PC-3 (cell line): ENCODE data around the gene SPARCL1. TPM values are rescaled to one million over a fixed set of nuclear protein-coding genes. Genes with fewer than 3 reads are reported as not detected.
"Not testable (repeated sequence)": the region's sequence is repeated elsewhere in the genome, so short reads cannot be mapped to it uniquely, and the experiment has no call there.

Experiments used
- ATAC-seq: fragments of 200-7000 bp; cut with Tn5 transposase; 2 replicates; pipeline ENCODE4 v1.9.1; 2020; ENCODE audit warnings: mild to moderate bottlenecking, moderate library complexity
- BruUV-seq: library from RNA; stranded (reverse); fragments of 400-500 nt; replicated peaks from 2 replicates; lab custom pipeline; 2021; lab: Mats Ljungman, UMichigan
- CTCF ChIA-PET: fragments of 300-600 bp; sonication (Branson Sonifier 250); formaldehyde crosslinking; loops from one replicate; lab custom pipeline; 2022; ENCODE audit warnings: antibody characterized with exemption; lab: Charles Lee
- POLR2A ChIA-PET: fragments of 300-600 bp; sonication (Branson Sonifier 250); formaldehyde crosslinking; loops from one replicate; lab custom pipeline; 2022; ENCODE audit warnings: antibody characterized with exemption; ENCODE audit not compliant: unreplicated experiment; lab: Charles Lee
- DNase-seq: peaks from one replicate; pipeline ENCODE4 v3.0.0-alpha.2; 2015
- H2AFZ ChIP-seq: fragments of 300-600 bp; sonication (generic); 2 replicates; pipeline ENCODE4 v1.6.0; 2016; ENCODE audit warnings: antibody characterized with exemption, low read length
- H3F3A ChIP-seq: fragments of 300-600 bp; sonication (generic); one replicate; pipeline ENCODE4 v1.6.0; 2017; ENCODE audit warnings: antibody characterized with exemption, low read length, control low read depth, mild to moderate bottlenecking; ENCODE audit not compliant: unreplicated experiment
- H3K27ac ChIP-seq: fragments of 300-600 bp; sonication (generic); 2 replicates; pipeline ENCODE4 v1.5.1; 2016; ENCODE audit warnings: mild to moderate bottlenecking, low read length
- H3K27me3 ChIP-seq: fragments of 300-600 bp; sonication (generic); 2 replicates; pipeline ENCODE4 v1.6.1; 2016; ENCODE audit warnings: low read length, mixed read lengths
- H3K36me3 ChIP-seq: fragments of 300-600 bp; sonication (generic); 2 replicates; pipeline ENCODE4 v1.6.1; 2016; ENCODE audit warnings: low read depth, mixed run types, low read length, mixed read lengths
- H3K4me1 ChIP-seq: fragments of 300-600 bp; sonication (generic); 2 replicates; pipeline ENCODE4 v1.5.1; 2016; ENCODE audit warnings: low read length; ENCODE audit not compliant: insufficient read depth
- H3K4me2 ChIP-seq: fragments of 300-600 bp; sonication (generic); 2 replicates; pipeline ENCODE4 v1.6.0; 2016; ENCODE audit warnings: low read length
- H3K4me3 ChIP-seq: fragments of 300-600 bp; sonication (generic); 2 replicates; pipeline ENCODE4 v1.5.1; 2016; ENCODE audit warnings: mild to moderate bottlenecking, low read length, mixed read lengths
- H3K79me2 ChIP-seq: fragments of 300-600 bp; sonication (generic); 2 replicates; pipeline ENCODE4 v1.6.1; 2017; ENCODE audit warnings: low read length, mixed read lengths
- H3K9ac ChIP-seq: fragments of 300-600 bp; sonication (generic); 2 replicates; pipeline ENCODE4 v1.6.0; 2016; ENCODE audit warnings: mild to moderate bottlenecking, low read length
- H3K9me2 ChIP-seq: fragments of 300-600 bp; sonication (generic); replicated peaks from 2 replicates; pipeline ENCODE4 v1.6.1; 2016; ENCODE audit warnings: mixed run types, low read length, mixed read lengths
- H3K9me3 ChIP-seq: fragments of 300-600 bp; sonication (generic); 2 replicates; pipeline ENCODE4 v1.6.1; 2016; ENCODE audit warnings: low read length, mixed read lengths
- H4K20me1 ChIP-seq: fragments of 300-600 bp; sonication (generic); 2 replicates; pipeline ENCODE4 v1.6.1; 2016; ENCODE audit warnings: low read length, mixed read lengths
- CTCF ChIP-seq: fragments of 300-600 bp; sonication (generic); conservative IDR thresholded peaks from 2 replicates; pipeline ENCODE4 v1.5.1; 2017; ENCODE audit warnings: antibody characterized with exemption, low read depth, mild to moderate bottlenecking, low read length
- EZH2 ChIP-seq: fragments of 300-600 bp; sonication (generic); IDR thresholded peaks from one replicate; pipeline ENCODE4 v1.6.1; 2017; ENCODE audit warnings: antibody characterized with exemption, mild to moderate bottlenecking, low read length; ENCODE audit not compliant: unreplicated experiment
- EZH2phosphoT487 ChIP-seq: fragments of 300-600 bp; sonication (generic); IDR thresholded peaks from 2 replicates; pipeline ENCODE4 v1.6.1; 2018; ENCODE audit warnings: mild to moderate bottlenecking, antibody characterized with exemption, low read length, borderline replicate concordance
- intact Hi-C: fragments of 100-400 bp; cut with micrococcal nuclease; formaldehyde crosslinking; loops from 2 replicates; pipeline ENCODE4 v1.9.0; 2023
- total RNA-seq: library from RNA; depleted of rRNA; stranded (reverse); fragments of >200 nt; gene quantifications from 2 replicates; pipeline ENCODE4 v1.2.3, GENCODE V29; 2014

Gene SPARCL1
- total RNA-seq, 1 experiment from 2014 or later = not detected

DNA sequence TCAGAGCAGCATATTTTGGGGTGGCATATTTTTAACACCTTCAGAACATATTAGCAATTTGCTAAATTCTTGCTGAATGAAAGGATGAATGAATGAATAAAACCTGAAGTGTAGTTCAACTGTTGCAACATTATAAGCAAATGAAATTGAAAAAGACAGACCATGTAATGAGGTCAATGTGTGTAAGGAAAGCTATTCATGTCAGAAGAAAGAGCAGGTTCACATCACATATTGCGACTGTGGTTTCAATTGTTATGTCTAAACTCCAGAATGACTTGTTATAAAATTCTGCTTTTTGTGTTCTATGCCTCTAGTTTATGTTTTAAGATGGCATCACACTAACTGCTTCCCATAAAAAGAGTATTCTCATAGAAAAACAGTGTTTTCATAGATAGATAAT, 46.2 kb upstream of the SPARCL1 start:
- Histone ChIP-seq H3K9me2 (no peaks in the 10 kb centered on the region), H3K79me2 (no peaks in the 10 kb centered on the region), H3K36me3 (no peaks in the 10 kb centered on the region), H3K27ac (no peak overlapping the region), H3K9ac (no peak overlapping the region), H2AFZ (no peak overlapping the region), H3K9me3 (no peaks in the 10 kb centered on the region), H3K27me3 (no peaks in the 10 kb centered on the region), H3F3A (no peaks in the 10 kb centered on the region), H3K4me1 (peaks cover 14% of the 10 kb centered on the region), H3K4me3 (no peak overlapping the region), H4K20me1 (no peaks in the 10 kb centered on the region), H3K4me2 (no peak overlapping the region)
- ATAC-seq = no peak
- ChIA-PET CTCF (no interaction called here), POLR2A (no interaction called here)
- TF ChIP-seq EZH2 (no peak), EZH2phosphoT487 (no peak)
- DNase-seq = no peak
- no TSS peak for BruUV-seq
- intact Hi-C loops = no loop called here

DNA sequence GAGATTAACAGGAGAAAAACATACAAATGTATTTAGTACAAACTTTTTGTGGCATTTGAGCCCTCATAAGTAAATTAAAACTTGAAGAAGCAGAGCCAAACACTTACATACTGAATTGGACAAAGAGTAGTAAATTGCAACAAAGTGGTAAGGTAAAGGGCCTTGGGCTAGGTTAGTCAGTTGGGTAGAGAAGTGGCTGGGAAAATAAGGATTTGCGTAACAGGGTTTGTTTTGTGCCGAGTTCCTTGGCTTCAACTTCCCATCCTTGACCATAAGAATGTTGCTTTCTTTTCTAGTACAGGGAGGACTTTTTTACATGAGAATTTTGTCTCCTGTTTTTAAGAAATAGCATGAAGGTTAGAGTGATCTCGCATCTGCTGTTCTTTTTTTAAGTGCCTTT, 45.8 kb upstream of the SPARCL1 start:
- Histone ChIP-seq H3K27ac (no peak overlapping the region), H4K20me1 (no peaks in the 10 kb centered on the region), H3K9me3 (no peaks in the 10 kb centered on the region), H3K4me2 (no peak overlapping the region), H3K9ac (no peak overlapping the region), H3K4me3 (no peak overlapping the region), H3K36me3 (no peaks in the 10 kb centered on the region), H3K4me1 (peaks cover 14% of the 10 kb centered on the region), H3F3A (no peaks in the 10 kb centered on the region), H3K79me2 (no peaks in the 10 kb centered on the region), H3K27me3 (no peaks in the 10 kb centered on the region), H2AFZ (no peak overlapping the region), H3K9me2 (no peaks in the 10 kb centered on the region)
- ATAC-seq = no peak
- TF ChIP-seq CTCF (no peak), EZH2 (no peak), EZH2phosphoT487 (no peak)
- CTCF ChIA-PET = no interaction called here
- intact Hi-C loops = no loop called here
- DNase-seq = peak; percentile 46
- POLR2A ChIA-PET = no interaction called here
- no TSS peak for BruUV-seq

DNA sequence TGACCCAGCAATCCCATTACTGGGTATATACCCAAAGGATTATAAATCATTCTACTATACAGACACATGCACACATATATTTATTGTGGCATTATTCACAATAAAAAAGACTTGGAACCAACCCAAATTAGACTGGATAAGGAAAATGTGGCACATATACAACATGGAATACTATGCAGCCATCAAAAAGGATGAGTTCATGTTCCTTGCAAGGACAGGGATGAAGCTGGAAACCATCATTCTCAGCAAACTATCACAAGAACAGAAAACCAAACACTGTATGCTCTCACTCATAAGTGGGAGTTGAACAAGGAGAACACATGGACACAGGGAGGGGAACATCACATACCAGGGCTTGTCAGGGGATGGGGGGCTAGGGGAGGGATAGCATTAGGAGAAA, 45.2 kb upstream of the SPARCL1 start:
- CTCF ChIA-PET, H3K4me2 ChIP-seq, H3K9ac ChIP-seq, H3K36me3 ChIP-seq, H3K9me2 ChIP-seq, BruUV-seq, DNase-seq, H3K9me3 ChIP-seq, intact Hi-C loops, H3K27me3 ChIP-seq, H3K79me2 ChIP-seq, POLR2A ChIA-PET, H2AFZ ChIP-seq, ATAC-seq, H3F3A ChIP-seq, H3K27ac ChIP-seq, H3K4me3 ChIP-seq, H4K20me1 ChIP-seq: not testable (repeated sequence)
- peaks cover 14% of the 10 kb centered on the region for H3K4me1 ChIP-seq

DNA sequence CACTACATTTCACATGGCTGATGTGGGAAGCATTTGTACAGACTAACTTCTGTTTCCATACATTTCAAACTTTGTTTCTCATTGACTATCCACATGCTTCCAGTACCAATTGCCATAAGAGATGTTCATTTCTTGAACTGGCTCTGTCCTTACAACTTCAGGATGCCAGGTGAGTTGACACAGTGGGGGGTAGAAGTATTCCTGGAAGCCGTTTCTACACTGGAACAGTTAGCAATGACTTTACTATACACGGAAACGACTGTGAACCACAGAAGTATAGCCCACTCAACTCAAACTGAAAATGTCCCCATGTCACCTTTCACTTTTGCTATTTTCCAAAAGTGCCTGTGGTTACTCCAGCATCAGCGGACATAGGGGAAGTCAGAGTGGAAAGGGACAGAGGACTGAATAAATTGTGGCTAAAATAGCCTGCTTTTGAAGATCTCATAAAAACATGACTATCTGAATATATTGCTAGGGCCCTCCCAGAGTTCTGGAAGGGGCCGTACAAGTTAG, 41.2 kb upstream of the SPARCL1 start:
- H3K4me3 ChIP-seq = no peak overlapping the region
- no peaks in the 10 kb centered on the region for H3K36me3 ChIP-seq
- no peak for TF ChIP-seq EZH2
- no peak for TF ChIP-seq EZH2phosphoT487
- no peak for TF ChIP-seq CTCF
- H3K27ac ChIP-seq = no peak overlapping the region
- H3K79me2 ChIP-seq = no peaks in the 10 kb centered on the region
- intact Hi-C loops = no loop called here
- H3K9me2 ChIP-seq = no peaks in the 10 kb centered on the region
- ChIA-PET CTCF (no interaction called here), POLR2A (no interaction called here)
- peaks cover 26% of the 10 kb centered on the region for H3K4me1 ChIP-seq
- H3K9ac ChIP-seq = no peak overlapping the region
- no peak for ATAC-seq
- H3K9me3 ChIP-seq = no peaks in the 10 kb centered on the region
- DNase-seq = no peak
- BruUV-seq = no TSS peak
- H4K20me1 ChIP-seq = no peaks in the 10 kb centered on the region
- no peaks in the 10 kb centered on the region for H3K27me3 ChIP-seq
- H2AFZ ChIP-seq = no peak overlapping the region
- no peak overlapping the region for H3K4me2 ChIP-seq
- H3F3A ChIP-seq = no peaks in the 10 kb centered on the region
